Heart left ventricle (tissue), 16 donors: ENCODE results near the gene ITGA5. TPM values are rescaled to one million over a fixed set of nuclear protein-coding genes. Genes with fewer than 3 reads are reported as not detected.

ENCODE experiments used
- ATAC-seq, 4 donors: fragments of 200-7000 bp; cut with Tn5 transposase; one replicate each; pipeline ENCODE4 v1.9.1; 2020 to 2022; ENCODE audit warnings: moderate library complexity in 4 of 4, mild to moderate bottlenecking in 3 of 4, moderate number of reproducible peaks in 1 of 4
- DNase-seq, 5 donors: peaks; one replicate each; pipeline ENCODE4 v3.0.0-alpha.2; 2020
- H3K27ac ChIP-seq, 12 donors: fragments of 200-600 bp; sonication (generic) in 4 of 12; one replicate each; pipeline versions ENCODE4 v1.5.0 to v1.8.0; 2016 to 2022; ENCODE audit warnings: mild to moderate bottlenecking in 2 of 12
- H3K27me3 ChIP-seq, 9 donors: fragments of 200-600 bp; sonication (generic) in 2 of 9; one replicate each; pipeline versions ENCODE4 v1.5.1 to v1.8.0; 2016 to 2022; ENCODE audit warnings: mild to moderate bottlenecking in 3 of 9
- H3K36me3 ChIP-seq, 9 donors: fragments of 200-600 bp; sonication (generic) in 2 of 9; one replicate each; pipeline versions ENCODE4 v1.5.0 to v1.8.0; 2018 to 2022; ENCODE audit warnings: mild to moderate bottlenecking in 2 of 9
- H3K4me1 ChIP-seq, 12 donors: fragments of 200-600 bp; sonication (generic) in 4 of 12; one replicate each; pipeline versions ENCODE4 v1.5.0 to v1.8.0; 2016 to 2022; ENCODE audit warnings: mild to moderate bottlenecking in 3 of 12
- H3K4me3 ChIP-seq, 12 donors: fragments of 200-600 bp; sonication (generic) in 4 of 12; one replicate each; pipeline versions ENCODE4 v1.5.0 to v1.8.0; 2017 to 2022; ENCODE audit warnings: mild to moderate bottlenecking in 9 of 12, moderate library complexity in 4 of 12
- H3K9me3 ChIP-seq, 12 donors: fragments of 200-600 bp; sonication (generic) in 4 of 12; one replicate each; pipeline versions ENCODE4 v1.5.0 to v1.8.0; 2016 to 2022; ENCODE audit warnings: mild to moderate bottlenecking in 1 of 12
- POLR2A ChIP-seq, 2 donors: fragments of 450-650 bp; IDR thresholded peaks; one replicate each; pipeline ENCODE4 v1.6.1; 2017; ENCODE audit warnings: antibody characterized with exemption in 2 of 2, mild to moderate bottlenecking in 2 of 2, moderate library complexity in 2 of 2
- WGBS, 4 donors: extraction: QIAGEN DNeasy Blood & Tissue Kit in 2 of 4; methylation state at CpG; one replicate each; pipeline versions ENCODE4 v1.1.5 to v1.1.7; 2013 to 2018; 5-methylcytosine and 5-hydroxymethylcytosine counted together
- intact Hi-C, 10 donors: fragments of 100-400 bp; cut with DNase I; formaldehyde crosslinking; loops; one replicate each; pipeline versions ENCODE4 v1.11.1 to v1.14.2; 2022
- polyA plus RNA-seq, 2 donors: library from polyadenylated mRNA; stranded (reverse); fragments of 200-250 nt; gene quantifications; one replicate each; pipeline ENCODE4 v1.2.3, GENCODE V29; 2013
- total RNA-seq, 9 donors: library from RNA; depleted of rRNA in 2 of 9; stranded (reverse); fragments of >200 nt in 2 of 9; fragmentation: NEBNext Ultra II Directional in 3 of 9; extraction: Animal tissue kit (Norgen Biotek cat#: 25700) in 3 of 9; gene quantifications; one replicate each; pipeline versions ENCODE4 v1.1.0 to v1.2.4, GENCODE V29; 2016 to 2023
- TF ChIP-seq, protein P1 (sequence below), 12 donors: fragments of 200-600 bp; sonication (generic) in 4 of 12; IDR thresholded peaks; one replicate each; pipeline versions ENCODE4 v1.5.0 to v1.8.0; 2018 to 2022; ENCODE audit warnings: antibody characterized with exemption in 12 of 12, mild to moderate bottlenecking in 5 of 12
- donor health status: ischemic (EF 13 %, LVEDD 7.1; RV severe dilation, severe dysfunction).
- donor health status: healthy with polysubstance abuse.
- donor health status: DM: no; HTN: yes; CAD: no.
- donor health status: DM: no; HTN: no; CAD: no.
- donor health status: ischemic (EF 25% LVEDD 6.9; RV normal size, moderate dysfunction).
- donor health status: ischemic (EF 25% LVEDD 5.7; RV mildly dilated, moderate dysfunction).
- donor health status: healthy.
- donor health status: DM: yes; HTN: yes; CAD: no.
- donor health status: ischemic (EF 35%, LVEDD 5.7; RV mildly dilated, moderate dysfunction).
- donor health status: nonischemic (EF 11% LVEDD 7.7; RV severe dilation, severe dysfunction).
- donor health status: DM: yes; HTN: yes; CAD: no.
- donor health status: PGD.
- donor health status: ischemic (EF 29% LVEDD 5.4; RV normal size, mild dysfunction).
- donor health status: nonischemic (EF 23%, LVEDD 6.1; RV moderate dilation, normal function).

ITGA5 gene
- total and polyA plus RNA-seq, 11 donors = 33.2 to 301 (median 55.0) TPM

DNA sequence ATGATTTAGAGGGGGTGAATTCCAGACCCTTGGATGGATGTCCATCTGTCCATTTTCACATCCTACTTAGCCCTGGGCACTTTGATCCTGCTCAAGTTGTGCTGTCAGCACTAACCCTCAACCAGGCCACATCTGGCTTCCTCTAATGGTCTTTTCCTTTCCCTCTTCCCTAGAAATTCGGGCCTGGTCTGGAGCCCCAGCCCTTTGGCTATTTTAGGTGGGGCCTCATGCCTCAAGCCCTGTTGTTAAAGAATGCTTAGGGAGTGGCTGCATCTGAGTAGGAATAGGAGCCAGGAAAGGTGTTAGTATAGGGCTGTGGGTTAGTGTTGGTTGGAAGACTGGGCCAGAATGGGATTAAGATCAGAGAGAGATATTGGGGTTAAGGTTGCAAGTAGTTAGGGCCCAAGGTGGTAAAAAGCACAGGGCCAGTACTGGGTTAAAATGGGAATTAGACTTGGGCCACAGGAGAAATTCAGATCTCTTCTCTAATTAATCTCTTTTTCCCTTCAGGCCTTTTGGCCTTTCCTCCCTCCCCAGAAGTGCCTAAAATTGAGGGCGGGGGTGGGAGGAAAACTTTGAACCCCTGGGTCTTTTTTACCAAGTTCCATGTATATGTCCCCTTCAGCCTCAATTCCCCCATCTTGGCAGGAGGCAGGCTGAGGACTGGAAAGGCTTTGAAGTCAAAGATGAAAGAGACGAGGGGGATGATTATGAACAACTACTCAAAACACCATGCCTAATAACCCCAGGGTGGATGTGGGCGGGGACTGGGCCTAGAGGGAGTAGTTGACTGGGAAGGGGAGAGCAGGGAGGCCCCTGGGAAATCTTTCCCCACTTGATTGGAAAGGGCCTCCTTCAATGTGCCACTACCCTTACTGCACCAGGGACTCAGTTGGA lies 30.6 kb downstream of the ITGA5 start:
- 64 to 80% (median 75%) methylated on average over 4 of the region's 4 CpGs for WGBS, 4 donors
- H3K9me3 ChIP-seq = no peaks in the 10 kb centered on the region
- peaks cover 0 to under 1% (median 0%) of the 10 kb centered on the region in 9 donors for H3K36me3 ChIP-seq
- no peak overlapping the region for H3K4me3 ChIP-seq
- DNase-seq (no peak), ATAC-seq (no peak)
- H3K27me3 ChIP-seq = no peaks in the 10 kb centered on the region
- H3K4me1 ChIP-seq = peaks cover 0 to 59% (median 11%) of the 10 kb centered on the region in 12 donors
- peak overlapping the region in 1 of 12 donors; percentile 32 for H3K27ac ChIP-seq
- TF ChIP-seq, protein P1, sequence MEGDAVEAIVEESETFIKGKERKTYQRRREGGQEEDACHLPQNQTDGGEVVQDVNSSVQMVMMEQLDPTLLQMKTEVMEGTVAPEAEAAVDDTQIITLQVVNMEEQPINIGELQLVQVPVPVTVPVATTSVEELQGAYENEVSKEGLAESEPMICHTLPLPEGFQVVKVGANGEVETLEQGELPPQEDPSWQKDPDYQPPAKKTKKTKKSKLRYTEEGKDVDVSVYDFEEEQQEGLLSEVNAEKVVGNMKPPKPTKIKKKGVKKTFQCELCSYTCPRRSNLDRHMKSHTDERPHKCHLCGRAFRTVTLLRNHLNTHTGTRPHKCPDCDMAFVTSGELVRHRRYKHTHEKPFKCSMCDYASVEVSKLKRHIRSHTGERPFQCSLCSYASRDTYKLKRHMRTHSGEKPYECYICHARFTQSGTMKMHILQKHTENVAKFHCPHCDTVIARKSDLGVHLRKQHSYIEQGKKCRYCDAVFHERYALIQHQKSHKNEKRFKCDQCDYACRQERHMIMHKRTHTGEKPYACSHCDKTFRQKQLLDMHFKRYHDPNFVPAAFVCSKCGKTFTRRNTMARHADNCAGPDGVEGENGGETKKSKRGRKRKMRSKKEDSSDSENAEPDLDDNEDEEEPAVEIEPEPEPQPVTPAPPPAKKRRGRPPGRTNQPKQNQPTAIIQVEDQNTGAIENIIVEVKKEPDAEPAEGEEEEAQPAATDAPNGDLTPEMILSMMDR (IDR thresholded peaks at IDR 0.05) = no peak
- TF ChIP-seq POLR2A (IDR thresholded peaks at IDR 0.05) = no peak
- intact Hi-C loops = no loop called here

DNA sequence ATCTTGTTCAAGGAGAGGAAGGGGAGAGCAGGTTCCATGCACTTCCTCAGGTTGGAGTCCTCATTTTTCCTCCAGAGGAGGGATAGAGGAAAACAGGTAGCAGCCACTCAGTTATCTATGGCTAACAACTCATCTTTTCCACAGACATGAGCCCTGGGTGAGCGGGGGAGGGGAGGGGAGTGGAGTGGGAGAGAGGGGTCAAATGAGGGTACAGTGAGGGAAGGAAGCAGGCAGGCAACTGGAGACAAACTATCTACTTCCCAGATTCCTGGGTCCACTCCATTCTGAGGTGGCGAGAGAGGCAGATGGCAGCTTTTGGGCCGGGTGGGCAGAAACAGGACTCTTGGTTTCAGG lies 32.0 kb downstream of the ITGA5 start:
- intact Hi-C loops = no loop called here
- H3K9me3 ChIP-seq = no peaks in the 10 kb centered on the region
- WGBS, 4 donors = 87 to 96% (median 94%) methylated on average over 3 of the region's 3 CpGs
- TF ChIP-seq, protein P1 (IDR thresholded peaks at IDR 0.05) = no peak
- no peak for TF ChIP-seq POLR2A (IDR thresholded peaks at IDR 0.05)
- ATAC-seq (no peak), DNase-seq (no peak)
- no peaks in the 10 kb centered on the region for H3K27me3 ChIP-seq
- peaks cover 0 to 55% (median 11%) of the 10 kb centered on the region in 12 donors for H3K4me1 ChIP-seq
- H3K27ac ChIP-seq = no peak overlapping the region
- no peak overlapping the region for H3K4me3 ChIP-seq
- H3K36me3 ChIP-seq = no peaks in the 10 kb centered on the region

DNA sequence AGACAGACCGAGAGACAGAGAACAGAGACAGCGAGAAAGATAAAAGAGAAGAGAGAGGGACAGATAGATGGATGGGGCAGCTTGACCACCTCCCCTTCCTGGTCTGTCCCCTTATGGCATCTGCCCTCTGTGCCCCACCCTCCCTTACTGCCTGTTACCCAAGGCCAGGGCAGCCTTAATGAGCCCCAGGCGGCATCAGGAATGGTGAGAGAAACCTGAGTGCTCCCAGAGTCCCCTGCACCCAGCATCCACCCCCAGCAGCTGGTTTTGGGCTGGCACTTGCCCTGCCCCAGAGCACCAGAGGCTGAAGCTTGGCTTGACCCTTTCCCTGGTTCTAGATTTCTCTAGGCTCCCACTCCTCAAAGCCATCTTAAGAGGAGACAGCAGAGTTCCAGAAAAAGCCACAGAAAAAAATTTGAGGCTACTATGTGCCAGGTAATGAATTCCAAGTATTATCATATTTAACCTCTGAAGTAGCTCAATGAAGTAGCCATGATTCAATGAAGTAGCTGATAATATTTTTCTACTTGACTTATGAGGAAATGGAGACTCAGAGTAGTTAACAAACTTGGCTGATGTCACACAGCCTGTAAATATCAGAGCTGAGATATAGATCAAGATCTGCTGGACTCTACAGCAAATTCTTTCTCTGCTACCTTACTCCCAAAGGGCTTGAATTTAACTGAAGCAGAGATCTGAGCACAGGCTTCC lies 32.5 kb downstream of the ITGA5 start:
- 88 to 91% (median 89%) methylated on average over 3 of the region's 3 CpGs for WGBS, 4 donors
- no peak for TF ChIP-seq POLR2A (IDR thresholded peaks at IDR 0.05)
- TF ChIP-seq, protein P1 (IDR thresholded peaks at IDR 0.05) = no peak

More for the DNA sequence above, 32.5 kb downstream of the ITGA5 start:
- Histone ChIP-seq H3K27ac (no peak overlapping the region), H3K4me3 (no peak overlapping the region), H3K27me3 (no peaks in the 10 kb centered on the region), H3K9me3 (no peaks in the 10 kb centered on the region), H3K36me3 (no peaks in the 10 kb centered on the region), H3K4me1 (peaks cover 0 to 50% (median 9%) of the 10 kb centered on the region in 12 donors)
- no peak for ATAC-seq
- no peak for DNase-seq
- intact Hi-C loops = no loop called here
